ENCODE measurements around the gene CERS6.

DNA sequence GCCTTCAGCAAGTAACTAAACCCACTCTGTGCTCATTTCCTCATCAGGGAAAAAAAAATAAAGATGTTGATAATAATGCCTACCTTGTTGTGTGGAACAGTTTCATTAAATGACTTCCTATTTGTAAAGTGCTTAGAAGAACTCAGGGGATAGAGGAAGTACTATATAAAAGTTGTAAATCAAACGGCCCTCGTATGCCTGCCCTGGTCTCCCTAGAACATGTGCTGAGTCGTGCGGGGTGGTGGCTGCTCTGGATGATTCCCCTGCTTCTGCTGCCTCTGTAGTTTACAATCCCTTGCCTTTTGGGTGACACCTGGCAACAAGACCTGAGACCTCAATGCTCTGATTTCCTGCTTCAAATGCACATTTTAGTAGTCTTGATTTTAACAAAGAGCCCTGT is 170.0 kb downstream of the CERS6 start:
- TF ChIP-seq, protein P1, sequence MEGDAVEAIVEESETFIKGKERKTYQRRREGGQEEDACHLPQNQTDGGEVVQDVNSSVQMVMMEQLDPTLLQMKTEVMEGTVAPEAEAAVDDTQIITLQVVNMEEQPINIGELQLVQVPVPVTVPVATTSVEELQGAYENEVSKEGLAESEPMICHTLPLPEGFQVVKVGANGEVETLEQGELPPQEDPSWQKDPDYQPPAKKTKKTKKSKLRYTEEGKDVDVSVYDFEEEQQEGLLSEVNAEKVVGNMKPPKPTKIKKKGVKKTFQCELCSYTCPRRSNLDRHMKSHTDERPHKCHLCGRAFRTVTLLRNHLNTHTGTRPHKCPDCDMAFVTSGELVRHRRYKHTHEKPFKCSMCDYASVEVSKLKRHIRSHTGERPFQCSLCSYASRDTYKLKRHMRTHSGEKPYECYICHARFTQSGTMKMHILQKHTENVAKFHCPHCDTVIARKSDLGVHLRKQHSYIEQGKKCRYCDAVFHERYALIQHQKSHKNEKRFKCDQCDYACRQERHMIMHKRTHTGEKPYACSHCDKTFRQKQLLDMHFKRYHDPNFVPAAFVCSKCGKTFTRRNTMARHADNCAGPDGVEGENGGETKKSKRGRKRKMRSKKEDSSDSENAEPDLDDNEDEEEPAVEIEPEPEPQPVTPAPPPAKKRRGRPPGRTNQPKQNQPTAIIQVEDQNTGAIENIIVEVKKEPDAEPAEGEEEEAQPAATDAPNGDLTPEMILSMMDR (IDR thresholded peaks at IDR 0.05) = no peak
- TF ChIP-seq ZFX (IDR thresholded peaks at IDR 0.05; ENCODE audit: borderline replicate concordance) = no peak

Data from 22Rv1 (cell line).